HG03460 (cell line): ENCODE data around the gene AMIGO3.
"Not testable (repeated sequence)": the region's sequence is repeated elsewhere in the genome, so short reads cannot be mapped to it uniquely, and the experiment has no call there.

Experiments
- ATAC-seq: cut with Tn5 transposase; IDR thresholded peaks from one replicate; pipeline ENCODE4 v1.9.1; 2021; ENCODE audit not compliant: unreplicated experiment

AMIGO3 gene

GRCh38 chr3:49689908-49690624 lies 29.4 kb downstream of the AMIGO3 start:
- peak; percentile 6 for ATAC-seq

DNA sequence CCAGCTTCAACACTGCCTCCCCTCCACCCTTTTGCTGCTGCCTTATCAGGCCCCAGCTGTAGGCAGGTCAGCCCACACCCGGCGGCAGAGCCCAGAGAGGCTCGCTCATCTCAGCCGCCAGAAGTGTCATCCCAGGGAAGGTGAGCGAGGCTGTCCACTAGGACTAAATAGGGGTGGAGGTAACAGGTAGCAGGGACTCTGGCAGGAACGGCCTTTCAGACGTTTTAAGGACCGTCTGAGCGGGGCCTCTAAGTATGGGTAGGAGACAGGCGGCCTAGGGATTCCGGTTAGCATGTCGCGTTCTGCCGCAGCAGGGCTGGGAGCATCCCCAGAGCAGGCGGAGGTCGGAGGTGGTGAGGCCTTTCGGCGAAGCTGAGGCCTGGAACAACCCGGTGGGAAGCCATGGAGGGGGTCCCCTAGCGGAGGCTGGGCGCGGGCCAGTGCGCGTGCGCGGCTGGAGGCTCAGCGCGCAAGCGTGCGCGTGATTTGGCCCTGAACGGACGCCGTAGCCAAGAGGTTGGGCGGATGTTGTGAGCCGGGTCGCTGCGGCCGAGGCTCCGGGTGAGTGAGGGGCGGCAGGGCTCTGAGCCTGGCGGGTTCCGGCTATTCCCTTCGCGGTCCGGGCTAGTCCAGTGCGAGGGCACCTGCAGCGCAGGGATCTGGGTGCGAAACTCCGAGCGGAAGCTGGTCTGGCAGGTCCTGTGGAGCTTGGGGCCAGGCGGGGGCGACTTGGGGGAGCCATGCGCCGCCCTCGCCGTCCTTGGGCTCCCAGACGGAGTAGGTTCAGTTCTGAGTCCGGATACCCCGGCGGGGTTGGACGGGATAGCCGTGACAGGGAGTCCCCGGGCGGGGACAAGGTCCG lies 30.2 kb downstream of the AMIGO3 start, which contains the start of the genes MST1 and RNF123:
Gene MST1 (minus strand): TSS at position 429 of the 862 bp plus-strand sequence. CDS start 783 bp downstream, outside the sequence.
Gene RNF123 (plus strand): TSS at position 512 of the 862 bp plus-strand sequence. CDS start 1,609 bp downstream, outside the sequence.
- peak; percentile 60 for ATAC-seq

- peak; percentile 8 for ATAC-seq
These were observed 31.0 kb downstream of the AMIGO3 start for GRCh38 chr3:49688338-49689045.

GRCh38 chr3:49687424-49687795 lies 32.1 kb downstream of the AMIGO3 start:
- not testable (repeated sequence) for ATAC-seq

- not testable (repeated sequence) for ATAC-seq
These were observed 32.6 kb downstream of the AMIGO3 start for GRCh38 chr3:49686769-49687423.

DNA sequence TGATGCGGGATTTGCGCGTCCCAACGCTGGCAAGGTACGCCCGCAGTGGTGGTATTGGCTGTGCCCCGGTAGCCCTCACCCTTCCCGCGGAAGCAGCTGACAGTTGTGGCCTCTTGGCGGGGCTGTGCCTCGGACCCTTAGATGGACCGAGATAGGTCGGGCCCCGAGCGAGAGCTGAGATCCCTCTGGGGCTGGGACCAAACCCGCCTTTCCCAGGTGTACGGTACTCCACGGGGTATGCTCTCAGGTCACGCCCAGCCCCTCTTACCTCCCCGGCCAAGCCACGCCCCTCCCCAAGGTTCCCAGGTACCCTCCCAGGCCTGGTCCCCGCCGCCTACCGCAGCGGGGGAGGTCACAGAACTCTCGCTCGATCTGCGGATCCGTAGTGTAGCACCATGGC lies 33.1 kb downstream of the AMIGO3 start:
- not testable (repeated sequence) for ATAC-seq

GRCh38 chr3:49685846-49686245 lies 33.6 kb downstream of the AMIGO3 start:
- ATAC-seq: not testable (repeated sequence)

GRCh38 chr3:49685103-49685502 lies 34.4 kb downstream of the AMIGO3 start:
- ATAC-seq: not testable (repeated sequence)

DNA sequence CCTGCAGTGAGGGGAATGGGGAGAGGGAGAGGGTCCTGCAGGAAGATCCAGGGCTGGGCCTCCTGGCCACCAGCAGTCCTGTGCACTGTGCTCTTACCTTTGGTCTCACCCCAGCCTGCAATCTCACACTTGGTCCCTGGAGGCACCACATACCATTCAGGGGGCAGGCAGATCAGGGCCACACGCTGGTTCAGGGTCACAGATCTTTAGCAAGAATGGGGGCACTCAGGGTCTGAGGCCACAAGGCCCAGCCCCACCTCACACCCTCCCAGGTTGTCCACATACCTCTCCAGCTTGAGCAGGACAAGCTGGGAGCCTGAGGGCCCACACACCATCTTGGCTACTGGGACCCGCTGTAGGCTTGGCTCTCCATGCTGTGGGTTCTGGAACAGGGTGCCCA lies 35.0 kb downstream of the AMIGO3 start:
- not testable (repeated sequence) for ATAC-seq

- ATAC-seq: no peak
These were observed 36.3 kb downstream of the AMIGO3 start for GRCh38 chr3:49683162-49683561.

DNA sequence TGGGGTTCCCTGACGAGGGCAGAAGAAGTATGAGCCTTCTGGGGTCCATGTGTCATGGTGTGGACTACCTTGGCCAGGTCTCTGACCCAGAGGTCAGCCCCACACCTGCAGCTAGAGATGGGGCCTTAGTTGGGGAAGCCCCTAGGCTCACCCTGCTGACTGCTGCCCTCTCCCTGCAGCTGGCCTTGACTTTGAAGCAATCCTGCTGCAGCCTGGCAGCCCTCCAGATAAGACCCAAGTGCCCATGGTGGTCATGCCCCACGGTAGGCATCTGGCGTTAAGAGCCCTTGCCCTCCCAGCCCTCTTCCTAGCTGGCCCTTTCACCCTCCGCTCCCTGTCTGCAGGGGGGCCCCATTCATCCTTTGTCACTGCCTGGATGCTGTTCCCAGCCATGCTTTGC lies 37.9 kb downstream of the AMIGO3 start:
- no peak for ATAC-seq

DNA sequence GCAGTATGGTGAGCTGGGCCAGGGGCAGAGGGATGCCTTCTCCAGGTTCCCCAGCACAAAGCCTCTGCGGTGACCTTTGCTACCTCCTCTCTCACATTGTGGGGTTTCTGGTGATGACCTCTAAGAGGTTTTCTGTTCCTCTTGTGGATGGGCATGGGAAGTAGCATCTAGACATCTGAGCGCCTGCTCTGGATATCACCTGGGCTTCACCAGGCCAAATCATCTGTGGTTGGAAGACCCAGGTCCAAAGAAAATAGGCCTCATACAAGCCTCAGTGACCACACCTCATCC lies 38.3 kb downstream of the AMIGO3 start:
- no peak for ATAC-seq

DNA sequence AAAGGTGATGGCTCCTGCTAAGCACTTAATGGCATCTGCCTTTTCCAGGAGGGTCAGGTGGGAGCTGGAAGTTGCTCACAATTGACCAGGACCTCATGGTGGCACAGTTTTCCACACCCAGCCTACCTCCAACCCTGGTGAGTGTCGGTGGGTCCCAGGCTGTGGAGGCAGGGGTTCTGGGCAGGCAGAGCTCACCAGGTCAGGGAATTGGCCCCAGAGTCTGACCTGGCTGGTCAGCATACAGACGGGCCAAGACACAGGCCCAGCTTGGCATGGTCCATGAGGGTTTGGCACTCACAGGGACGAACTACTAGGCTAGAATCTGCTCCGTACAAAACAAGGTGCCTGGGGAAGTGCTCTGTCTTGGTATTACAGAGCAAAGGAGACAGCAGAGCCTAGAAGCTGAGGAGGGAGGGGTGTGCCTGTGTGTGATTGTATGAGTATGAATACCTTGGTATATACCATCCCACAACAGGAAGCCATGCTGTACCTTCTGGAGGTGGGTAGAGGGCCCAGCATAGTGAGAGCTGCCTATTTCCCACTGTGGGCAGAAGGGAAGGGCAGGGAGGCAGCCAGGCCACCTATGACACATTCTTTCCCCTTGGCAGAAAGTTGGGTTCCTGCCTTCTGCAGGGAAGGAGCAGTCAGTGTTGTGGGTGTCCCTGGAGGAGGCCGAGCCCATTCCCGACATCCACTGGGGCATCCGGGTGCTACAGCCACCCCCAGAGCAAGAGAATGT lies 38.8 kb downstream of the AMIGO3 start:
- no peak for ATAC-seq

DNA sequence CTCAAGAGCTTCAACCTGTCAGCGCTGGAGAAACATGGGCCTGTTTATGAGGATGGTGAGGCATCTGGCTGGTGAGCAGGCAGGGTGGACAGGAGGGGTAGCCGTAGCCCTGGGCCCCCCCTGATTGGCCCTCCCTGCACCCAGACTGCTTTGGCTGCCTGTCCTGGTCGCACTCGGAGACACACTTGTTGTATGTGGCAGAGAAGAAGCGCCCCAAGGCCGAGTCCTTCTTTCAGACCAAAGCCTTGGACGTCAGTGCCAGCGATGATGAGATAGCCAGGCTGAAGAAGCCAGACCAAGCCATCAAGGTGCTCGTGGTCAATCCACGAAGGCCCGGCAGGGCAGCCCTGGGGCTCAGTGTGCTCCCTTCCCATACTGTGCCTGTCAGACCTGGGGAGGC lies 43.6 kb downstream of the AMIGO3 start:
- ATAC-seq: no peak

GRCh38 chr3:49674497-49674983 lies 44.9 kb downstream of the AMIGO3 start:
- ATAC-seq: peak; percentile 21

GRCh38 chr3:49673715-49674496 lies 45.6 kb downstream of the AMIGO3 start, which contains the start of gene APEH:
TSS of gene APEH (plus strand) at chr3:49674351. CDS start at chr3:49674402, 51 bp downstream.
- ATAC-seq: peak; percentile 80

- no peak for ATAC-seq
These were observed 46.3 kb downstream of the AMIGO3 start for GRCh38 chr3:49673121-49673714.
